Activated CD4-positive, alpha-beta T cell treated with anti-CD3 and anti-CD28 coated beads, Interleukin-2, amount 50 U/mL, for 48 hours (primary cell): ENCODE results near the gene ITLN2.
"Not testable (repeated sequence)": the region's sequence is repeated elsewhere in the genome, so short reads cannot be mapped to it uniquely, and the experiment has no call there.

Experiments used
- DNase-seq, 2 experiments: peaks; one replicate each; pipeline ENCODE4 v3.0.0-alpha.2; 2020

Gene ITLN2

DNA sequence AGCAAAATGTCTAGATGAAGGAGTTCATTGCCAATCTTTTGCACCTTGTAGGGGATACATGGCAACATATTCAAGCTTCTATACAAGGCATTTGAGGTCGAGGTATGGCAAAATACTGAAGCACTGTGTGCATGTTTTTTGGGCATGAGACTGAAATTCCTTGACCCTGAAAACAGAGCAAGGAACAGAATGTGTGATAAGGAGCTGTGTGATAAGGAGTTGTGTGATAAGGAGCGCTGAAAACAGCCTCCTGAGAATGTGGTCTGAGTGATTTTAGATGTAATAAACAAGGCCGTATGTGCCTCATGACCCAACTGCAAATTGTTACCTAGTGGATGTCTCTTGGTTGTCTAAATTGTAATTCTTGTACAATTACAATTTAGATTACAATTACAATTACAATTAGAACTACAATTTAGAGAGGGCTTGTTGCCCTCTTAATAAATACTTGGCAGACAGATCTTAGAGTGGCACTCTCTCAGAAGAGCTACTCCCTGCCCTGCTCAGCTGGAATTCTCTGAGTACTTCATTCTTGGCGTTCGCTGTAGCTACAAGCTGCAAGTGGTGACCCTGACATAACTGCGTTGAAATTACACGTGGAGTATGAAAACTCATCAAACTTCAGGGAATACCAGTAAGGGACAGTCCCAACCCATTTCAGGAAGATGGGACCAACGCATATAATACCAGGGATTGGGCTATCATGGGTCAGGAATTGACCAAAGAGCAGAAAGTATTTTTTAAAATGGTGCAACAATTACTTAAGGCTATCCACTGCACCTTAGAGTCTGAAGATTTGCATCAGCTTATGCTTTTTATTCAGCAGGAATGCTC lies 49.6 kb downstream of the ITLN2 start:
- no peak for DNase-seq

- not testable (repeated sequence) for DNase-seq
Measured at GRCh38 chr1:160902251-160902650, 52.4 kb downstream of the ITLN2 start.

DNA sequence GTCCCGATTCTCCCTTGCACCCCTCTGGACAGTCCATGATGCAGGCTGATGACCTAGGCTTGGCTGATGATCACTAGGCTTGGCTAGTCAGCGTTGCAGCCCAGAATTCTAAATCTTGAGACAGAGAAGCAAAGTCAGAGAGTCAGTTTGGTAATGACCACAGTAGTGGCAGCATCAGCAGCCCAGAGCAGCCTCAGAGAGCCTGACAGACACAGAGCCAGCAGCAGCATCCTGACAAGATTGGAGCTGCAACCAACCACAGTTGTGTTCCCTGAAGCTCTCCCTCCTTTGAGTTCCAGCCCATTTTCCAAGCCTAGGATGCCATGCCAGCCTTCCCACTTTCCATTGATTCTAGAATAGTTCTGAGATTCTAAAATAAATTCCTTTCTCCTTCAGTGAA lies 52.8 kb downstream of the ITLN2 start:
- DNase-seq: no peak

GRCh38 chr1:160900683-160901082 lies 53.9 kb downstream of the ITLN2 start:
- not testable (repeated sequence) for DNase-seq
